SIG-M5 (cell line): ENCODE results near the gene RGS10.

ENCODE experiments used
- DNase-seq: peaks from one replicate; lab custom pipeline; 2025; lab: John Stamatoyannopoulos, UW

The RGS10 gene

DNA sequence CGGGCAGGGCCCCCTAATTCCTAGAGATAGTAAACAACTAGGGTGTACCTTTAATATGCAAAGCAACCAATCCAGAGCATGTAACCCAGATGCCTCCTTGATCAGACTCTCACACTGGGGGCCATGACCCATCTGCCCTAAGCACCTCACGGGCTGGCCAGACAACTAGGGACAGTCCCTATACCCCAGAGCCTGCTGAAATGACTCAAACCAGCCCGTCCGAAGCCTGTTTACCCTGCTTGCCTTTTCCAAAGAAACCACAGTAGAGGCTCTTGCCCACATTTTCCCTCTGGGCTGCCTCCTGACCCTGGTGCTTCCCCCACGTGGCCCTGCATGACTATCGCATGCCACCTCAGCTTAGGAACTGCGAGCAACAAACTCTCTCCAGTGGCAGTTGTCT is 46.2 kb downstream of the RGS10 start:
- DNase-seq: no peak

DNA sequence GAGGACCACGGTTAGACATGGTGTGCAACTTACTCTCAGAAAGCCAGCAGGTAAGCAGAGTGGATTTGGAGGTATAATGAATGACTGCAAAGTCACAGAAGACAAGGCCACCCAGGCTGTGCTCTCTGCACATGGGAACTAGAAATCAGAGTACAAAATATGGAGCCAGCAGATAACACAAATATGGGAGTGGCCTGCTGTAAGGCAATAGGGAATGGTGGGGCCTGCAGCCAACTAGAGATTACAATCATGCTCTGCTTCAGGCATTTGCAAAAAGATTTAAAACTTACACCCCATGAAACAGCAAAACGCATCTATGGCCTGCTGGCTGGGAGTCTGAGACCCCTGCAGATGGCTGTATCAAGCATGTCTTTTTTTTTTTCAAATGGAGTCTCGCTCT is 47.0 kb downstream of the RGS10 start:
- no peak for DNase-seq

- DNase-seq: no peak
Measured at GRCh38 chr10:119495021-119495505, 47.5 kb downstream of the RGS10 start.

GRCh38 chr10:119494236-119495020 is 48.1 kb downstream of the RGS10 start:
- DNase-seq: no peak

DNA sequence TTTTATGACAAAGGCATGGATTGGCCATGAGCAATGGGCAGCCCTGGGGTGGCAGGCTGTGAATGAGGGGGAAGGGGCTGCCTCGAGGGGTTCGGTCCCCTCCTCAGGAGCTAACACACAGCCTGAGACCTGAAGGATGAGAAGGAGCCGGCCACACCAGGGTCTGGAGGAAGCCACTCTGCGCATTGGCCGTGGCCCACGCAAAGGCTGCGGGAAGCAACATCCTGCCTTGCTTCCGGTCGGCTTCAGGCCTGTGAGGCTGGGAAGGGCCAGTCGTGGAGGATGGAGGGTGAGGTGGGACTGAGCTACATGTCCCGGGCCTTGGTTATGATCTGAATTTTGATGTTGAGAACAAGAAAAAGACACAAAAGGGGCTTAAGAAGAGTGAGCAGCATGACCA is 49.4 kb downstream of the RGS10 start:
- no peak for DNase-seq

GRCh38 chr10:119491966-119492757 is 50.4 kb downstream of the RGS10 start:
- no peak for DNase-seq

DNA sequence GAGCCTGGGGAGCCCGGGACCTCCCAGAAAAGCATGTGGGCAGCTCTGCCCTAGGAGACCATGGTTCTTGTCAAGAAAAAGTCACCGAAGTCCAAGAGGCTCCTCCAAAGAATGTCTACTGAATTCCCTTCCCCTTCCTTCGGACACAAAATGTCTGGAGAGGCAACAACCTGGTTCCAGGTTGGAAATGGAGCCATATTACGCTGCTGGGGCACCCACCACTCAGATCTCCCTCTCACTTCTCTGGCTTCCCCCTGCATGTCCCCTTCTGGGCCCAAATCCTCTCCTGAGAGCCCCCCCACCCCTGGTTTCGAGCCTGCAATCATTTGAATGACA is 52.6 kb downstream of the RGS10 start:
- no peak for DNase-seq

DNA sequence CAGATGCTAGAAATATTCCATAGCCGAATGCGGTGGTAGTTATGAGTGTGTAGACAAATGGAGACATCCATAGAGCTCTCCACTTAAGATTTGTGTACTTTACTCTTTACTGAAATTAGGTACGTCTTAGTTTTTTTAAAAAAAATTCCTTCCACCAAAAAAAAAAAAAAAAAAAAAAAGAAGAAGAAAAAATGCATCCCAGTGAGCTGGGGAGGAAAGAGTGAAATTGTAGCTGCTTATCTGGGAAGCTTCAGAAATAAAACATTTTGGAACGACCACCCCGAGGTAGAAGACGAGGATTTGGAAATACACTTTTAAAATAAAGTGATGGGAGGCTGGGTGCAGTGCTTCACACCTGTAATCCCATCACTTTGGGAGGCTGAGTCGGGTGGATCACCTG is 53.8 kb downstream of the RGS10 start:
- DNase-seq: no peak

DNA sequence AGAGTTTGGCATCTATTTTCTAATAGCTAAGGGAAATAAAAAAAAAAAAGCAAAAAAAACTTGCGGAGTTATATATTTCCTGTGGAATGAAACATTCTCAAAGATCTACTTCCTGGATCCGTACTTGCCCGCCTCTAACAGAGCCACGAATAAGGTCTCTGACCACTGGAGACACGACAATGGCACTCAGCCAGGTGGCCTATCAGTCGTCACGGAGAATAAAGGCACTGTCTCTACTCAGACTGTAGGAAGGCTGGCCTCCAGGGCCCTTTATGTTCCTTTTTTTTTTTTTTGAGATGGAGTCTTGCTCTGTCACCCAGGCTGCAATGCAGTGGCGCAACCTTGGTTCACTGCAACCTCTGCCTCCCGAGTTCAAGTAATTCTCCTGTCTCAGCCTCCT is 58.7 kb downstream of the RGS10 start:
- DNase-seq: no peak

DNA sequence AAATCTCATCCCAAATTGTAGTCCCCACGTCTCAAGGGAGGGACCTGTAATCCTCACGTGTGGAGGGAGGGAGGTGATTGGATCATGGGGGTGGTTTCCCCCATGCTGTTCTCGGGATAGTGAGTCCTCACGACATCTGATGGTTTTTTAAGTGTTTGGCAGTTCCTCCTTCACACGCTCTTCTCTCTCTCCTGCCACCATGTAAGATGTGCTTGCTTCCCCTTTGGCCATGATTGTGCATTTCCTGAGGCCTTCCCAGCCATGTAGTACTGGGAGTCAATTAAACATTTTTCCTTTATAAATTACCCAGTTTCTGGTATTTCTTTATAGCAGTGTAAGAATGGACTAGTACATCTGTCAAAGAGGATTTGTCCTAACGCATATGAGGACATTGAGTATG is 59.5 kb downstream of the RGS10 start:
- DNase-seq: no peak

DNA sequence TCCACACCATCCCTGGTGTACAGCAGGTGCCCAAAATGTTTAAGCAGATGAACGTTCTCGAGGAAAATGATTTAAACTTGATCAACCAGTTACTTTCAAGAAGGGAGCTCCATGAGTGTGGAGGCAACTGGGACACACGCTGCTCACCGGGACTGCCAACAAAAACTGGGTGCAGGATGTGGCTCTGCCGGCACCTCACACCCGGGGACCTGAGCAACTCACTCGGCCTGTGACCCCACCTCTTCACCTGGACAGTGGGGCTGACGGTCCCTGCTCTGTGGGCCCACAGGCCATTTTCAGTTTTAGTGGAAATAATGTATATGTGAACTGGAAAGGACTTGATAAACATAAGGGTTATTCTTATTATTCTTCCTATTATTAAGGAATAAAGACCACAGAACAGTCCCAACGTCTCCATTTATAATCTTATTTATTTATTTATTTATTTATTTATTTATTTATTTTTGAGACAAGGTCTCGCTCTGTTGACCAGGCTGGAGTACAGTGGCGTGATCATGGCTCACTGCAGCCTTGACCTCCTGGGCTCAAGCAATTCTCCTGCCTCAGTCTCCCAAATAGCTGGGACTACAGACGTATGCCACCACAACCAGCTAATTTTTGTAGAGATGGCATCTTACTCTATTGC is 60.6 kb downstream of the RGS10 start:
- no peak for DNase-seq

- no peak for DNase-seq
Measured at GRCh38 chr10:119480667-119481066, 61.9 kb downstream of the RGS10 start.

- DNase-seq: no peak
Measured at GRCh38 chr10:119479532-119479931, 63.0 kb downstream of the RGS10 start.

DNA sequence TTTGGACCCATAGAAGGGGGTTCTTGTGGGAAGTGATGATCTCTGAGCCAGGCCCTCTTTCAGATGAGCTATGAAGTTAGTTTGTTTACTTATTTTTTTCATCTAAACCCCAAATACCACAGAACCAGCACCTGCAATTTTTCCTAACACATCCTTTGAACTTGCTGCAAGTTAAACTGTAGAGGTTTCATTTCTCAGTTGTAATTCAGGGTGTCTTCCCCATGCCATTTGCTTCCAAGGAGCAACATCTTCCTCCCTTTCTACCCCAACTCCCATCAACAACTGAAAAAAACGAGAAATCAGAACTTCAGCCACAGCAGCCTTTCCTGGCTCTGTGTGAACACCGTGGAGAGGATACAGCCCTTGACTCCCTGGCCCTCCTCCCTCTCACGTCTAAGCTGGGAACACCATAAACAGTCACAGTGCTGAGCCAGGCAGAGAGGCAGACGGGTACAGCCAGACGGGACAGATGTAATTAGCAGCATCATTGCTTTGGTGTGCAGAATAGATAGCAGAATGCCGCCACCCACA is 63.6 kb downstream of the RGS10 start:
- DNase-seq: no peak

DNA sequence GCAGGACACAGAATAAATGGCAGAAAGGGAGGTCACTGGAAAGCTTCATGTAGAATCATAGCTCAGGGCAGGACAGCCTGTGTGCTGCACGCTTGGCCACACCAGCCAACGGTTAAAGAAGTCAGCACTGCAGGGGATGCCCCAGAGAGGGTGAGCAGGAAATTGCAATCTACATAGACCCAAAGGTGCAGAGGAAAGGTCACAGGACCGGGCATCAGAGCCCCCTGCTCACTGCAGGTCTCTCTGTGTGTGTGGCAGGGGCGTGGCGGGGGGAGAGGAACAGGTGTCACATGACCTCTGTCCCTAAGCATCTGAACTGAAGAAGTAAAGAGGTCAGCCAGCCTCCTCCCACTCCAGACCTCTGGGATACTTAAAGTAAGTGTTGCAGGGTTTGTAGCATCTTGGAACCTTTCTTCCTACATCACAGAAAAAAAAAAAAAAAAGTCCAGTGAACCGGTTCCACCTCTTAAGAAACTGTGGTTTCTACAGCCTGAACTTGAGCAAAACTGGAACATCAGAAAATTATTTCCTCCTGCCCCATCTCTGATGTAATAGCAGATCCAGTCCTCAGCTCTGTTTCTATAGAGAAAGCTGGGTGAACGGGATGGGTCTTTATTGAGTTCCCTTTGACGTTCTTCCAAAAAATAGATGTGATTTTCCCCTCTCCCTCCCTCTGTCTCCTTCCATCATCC is 64.3 kb downstream of the RGS10 start:
- no peak for DNase-seq

GRCh38 chr10:119477444-119477843 is 65.1 kb downstream of the RGS10 start:
- DNase-seq: no peak

- DNase-seq: no peak
Measured at GRCh38 chr10:119474606-119475005, 67.9 kb downstream of the RGS10 start.

- no peak for DNase-seq
Measured at GRCh38 chr10:119473771-119474170, 68.7 kb downstream of the RGS10 start.

DNA sequence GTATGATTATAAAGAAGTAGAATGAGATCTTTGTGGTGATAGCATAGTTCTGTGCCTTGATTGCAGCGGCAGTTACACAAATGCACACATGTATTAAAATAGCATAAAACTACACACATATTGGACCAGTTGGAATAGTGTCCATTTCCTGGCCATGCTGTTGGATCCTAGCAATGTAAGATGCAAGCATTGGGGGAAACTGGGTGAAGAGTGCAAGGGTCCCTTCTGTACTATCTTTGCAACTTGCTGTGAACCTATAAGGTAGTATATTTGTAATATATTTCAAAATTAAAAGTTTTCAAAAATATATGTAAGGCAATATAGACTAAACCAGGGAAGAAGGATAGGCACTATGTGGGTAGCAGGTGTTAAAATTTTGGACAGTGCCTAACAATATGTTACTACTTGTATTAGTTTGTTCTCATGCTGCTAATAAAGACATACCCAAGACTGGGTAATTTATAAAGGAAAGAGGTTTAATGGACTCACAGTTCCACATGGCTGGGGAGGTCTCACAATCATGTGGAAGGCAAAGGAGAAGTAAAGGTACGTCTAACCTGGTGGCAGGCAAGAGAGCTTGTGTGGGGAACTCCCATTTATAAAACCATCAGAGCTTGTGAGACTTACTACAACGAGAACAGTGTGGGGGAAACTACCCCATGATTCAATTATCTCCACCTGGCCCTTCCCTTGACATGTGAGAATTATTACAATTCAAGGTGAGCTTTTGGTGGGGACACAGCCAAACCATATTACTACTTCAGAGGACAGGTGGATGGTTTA is 71.4 kb downstream of the RGS10 start:
- no peak for DNase-seq

DNA sequence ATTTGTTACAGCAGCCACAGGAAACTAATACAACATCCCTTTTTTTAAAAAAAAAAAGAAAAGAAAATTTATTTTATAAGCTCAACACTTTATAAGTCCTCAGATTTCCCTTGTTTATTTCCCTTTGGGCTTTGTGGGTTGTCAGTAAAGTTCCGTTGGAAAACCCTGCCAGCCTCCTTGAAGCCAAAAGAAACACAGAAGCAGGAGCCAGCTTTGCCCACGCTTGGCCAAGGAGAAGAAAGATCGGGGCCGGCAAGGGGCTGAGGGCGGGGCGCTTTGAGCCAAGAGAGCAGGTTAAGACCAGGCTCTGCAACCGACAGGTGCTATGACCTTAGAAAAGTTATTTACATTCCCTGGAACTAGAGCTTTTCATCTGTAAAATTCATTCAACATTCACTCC is 72.7 kb downstream of the RGS10 start:
- no peak for DNase-seq

DNA sequence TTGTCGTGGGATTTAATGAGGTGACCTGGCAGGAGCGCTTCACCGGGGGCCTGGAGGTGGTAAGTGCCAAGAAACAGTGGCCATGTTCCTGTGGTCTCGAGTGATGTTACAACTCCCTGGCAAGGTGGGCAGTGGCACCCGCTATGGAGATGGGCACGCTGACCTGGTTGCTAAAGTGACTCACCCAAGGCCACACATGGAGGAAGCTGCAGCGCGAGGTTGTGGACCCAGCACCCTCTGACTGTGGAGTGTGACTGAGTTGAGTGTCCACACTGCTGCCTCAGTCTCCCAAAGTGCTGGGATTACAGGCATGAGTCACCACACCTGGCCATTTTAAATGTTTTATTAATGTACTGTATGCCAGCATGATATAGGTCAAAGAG is 73.2 kb downstream of the RGS10 start:
- no peak for DNase-seq
